HG03280 (cell line): Measurements from ENCODE around the gene CDH1.
"Not testable (repeated sequence)": the region's sequence is repeated elsewhere in the genome, so short reads cannot be mapped to it uniquely, and the experiment has no call there.

Experiments used
- ATAC-seq: cut with Tn5 transposase; IDR thresholded peaks from one replicate; pipeline ENCODE4 v1.9.1; 2021; ENCODE audit warnings: mild to moderate bottlenecking, moderate library complexity; ENCODE audit not compliant: unreplicated experiment

The CDH1 gene

DNA sequence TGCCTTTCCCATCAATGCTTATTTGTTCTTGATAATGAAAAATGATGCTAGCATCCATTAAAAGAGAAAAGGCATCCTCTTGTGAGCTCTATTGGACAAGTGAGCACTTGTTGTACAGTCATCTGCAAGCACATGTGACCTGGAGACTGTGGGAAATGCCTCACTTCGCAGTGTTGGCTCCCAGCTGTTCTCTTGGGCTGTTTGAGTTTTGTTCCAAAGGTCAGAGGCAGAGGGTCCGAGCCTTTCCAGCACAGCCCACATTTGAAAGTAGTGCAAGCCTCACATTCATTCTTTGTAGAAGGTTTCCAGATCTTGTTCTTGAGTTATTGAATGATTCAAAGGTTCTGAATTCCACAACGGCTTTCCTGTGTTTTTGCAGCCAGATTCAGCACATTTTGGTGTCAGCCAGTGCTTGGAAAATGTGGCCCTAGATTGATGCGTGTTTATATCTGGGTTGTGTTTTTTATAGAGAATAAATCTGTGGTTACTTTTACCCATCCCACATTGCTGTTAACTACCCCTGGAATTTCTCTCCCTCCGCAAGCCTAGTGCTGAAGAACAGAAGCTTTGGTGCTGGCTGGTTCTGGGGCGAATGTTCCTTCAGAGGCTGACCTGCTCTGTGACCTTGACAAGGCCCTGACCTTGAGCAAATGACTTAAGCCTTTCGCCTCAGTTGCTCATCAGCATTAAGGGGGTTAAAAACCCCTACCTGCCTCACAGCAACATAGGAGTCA, 49.8 kb downstream of the CDH1 start:
- no peak for ATAC-seq

DNA sequence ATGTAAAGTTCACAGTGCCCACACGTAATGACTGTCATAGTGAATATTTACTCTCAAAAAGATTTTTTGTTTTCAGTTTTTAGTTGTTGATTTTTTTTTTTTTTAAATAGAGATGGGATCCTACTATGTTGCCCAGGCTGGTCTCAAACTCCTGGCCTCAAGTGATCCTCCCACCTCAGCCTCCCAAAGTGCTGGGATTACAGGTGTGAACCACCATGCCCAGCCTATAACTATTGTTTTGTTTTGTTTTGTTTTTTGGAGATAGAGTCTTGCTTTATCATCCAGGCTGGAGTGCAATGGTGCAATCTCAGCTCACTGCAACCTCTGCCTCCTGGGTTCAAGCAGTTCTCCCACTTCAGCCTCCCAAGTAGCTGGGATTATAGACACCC, 50.3 kb downstream of the CDH1 start:
- ATAC-seq: not testable (repeated sequence)

GRCh38 chr16:68790130-68790761, 53.2 kb downstream of the CDH1 start:
- ATAC-seq: no peak

- no peak for ATAC-seq
Observed at GRCh38 chr16:68790944-68791343, 53.9 kb downstream of the CDH1 start.

- ATAC-seq: no peak
Observed at GRCh38 chr16:68792465-68793324, 55.6 kb downstream of the CDH1 start.

DNA sequence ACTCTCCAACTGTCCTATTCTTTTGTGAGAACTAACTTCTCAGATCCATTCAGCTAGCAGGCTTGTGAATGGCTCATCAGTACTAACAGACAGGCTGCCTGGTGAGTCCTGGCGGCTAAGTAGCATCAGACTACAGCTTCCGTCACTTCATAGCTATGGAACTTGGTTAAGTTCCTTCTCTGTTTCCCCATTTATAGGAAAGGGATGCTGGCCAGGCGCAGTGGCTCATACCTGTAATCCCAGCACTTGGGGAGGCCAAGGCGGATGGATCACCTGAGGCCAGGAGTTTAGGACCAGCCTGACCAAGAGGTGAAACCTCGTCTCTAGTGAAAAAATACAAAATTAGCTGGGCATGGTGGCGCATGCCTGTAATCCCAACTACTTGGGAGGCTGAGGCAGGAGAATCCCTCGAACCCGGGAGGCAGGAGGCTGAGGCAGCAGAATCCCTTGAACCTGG, 56.3 kb downstream of the CDH1 start:
- no peak for ATAC-seq

DNA sequence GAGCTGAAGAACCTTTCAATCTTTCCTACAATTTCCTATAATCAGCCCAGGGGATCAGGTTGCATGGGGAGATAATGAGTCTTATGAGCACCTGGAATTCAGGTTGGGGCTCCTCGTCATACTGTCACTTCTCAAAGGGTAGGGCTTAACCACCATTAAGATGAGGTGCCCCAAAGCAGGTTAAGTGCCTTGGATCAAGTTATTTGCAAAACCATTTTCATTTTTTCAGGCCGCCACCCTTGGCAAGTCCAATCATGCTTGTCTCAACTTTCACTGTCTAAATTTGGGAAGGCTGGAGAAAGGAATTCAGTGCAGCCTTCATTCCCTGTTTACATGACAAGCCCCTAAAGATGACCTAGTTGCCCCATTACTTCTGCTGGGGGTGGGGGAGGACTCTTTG, 61.3 kb downstream of the CDH1 start:
- no peak for ATAC-seq

- peak; percentile 66 for ATAC-seq
Observed at GRCh38 chr16:68800257-68800875, 63.3 kb downstream of the CDH1 start.

GRCh38 chr16:68802190-68802589, 65.1 kb downstream of the CDH1 start:
- no peak for ATAC-seq

DNA sequence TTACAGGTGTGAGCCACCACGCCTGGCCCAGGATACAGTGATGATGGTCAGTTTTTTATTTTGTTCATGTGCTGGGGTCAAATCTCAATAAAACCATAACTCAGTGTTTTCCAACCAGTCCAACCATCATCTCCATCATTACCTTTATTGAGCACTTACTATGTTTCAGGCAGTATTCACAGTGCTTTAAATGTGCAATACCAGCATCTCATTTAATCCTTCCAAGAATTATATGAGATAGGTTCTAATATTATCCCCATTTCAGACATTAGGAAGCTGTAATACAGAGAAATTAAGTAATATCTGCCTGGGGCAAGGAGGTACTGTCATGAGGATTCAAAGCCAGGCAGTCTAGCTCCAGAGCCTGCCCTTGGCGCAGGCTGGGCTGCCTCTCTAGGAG, 69.3 kb downstream of the CDH1 start:
- no peak for ATAC-seq

DNA sequence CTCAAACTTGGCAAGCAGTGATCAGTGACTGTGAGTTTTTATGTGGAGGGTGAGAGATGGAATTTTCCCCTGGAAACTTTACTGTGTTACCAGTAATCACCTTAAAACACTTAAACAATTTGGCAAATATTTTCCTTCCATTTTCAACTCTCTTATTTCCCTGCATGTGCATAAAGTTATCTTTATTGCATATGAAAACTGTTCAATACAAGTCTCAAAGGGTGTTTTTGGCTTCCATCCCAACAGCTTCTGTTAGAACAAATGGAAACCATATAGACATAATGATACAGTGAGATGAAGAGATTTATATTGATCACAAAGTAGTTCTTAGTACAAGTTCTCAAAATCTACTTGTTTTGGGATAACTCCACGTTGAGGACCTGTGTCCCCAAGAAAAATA, 69.9 kb downstream of the CDH1 start:
- ATAC-seq: no peak

- no peak for ATAC-seq
Observed at GRCh38 chr16:68814516-68814915, 77.4 kb downstream of the CDH1 start.

DNA sequence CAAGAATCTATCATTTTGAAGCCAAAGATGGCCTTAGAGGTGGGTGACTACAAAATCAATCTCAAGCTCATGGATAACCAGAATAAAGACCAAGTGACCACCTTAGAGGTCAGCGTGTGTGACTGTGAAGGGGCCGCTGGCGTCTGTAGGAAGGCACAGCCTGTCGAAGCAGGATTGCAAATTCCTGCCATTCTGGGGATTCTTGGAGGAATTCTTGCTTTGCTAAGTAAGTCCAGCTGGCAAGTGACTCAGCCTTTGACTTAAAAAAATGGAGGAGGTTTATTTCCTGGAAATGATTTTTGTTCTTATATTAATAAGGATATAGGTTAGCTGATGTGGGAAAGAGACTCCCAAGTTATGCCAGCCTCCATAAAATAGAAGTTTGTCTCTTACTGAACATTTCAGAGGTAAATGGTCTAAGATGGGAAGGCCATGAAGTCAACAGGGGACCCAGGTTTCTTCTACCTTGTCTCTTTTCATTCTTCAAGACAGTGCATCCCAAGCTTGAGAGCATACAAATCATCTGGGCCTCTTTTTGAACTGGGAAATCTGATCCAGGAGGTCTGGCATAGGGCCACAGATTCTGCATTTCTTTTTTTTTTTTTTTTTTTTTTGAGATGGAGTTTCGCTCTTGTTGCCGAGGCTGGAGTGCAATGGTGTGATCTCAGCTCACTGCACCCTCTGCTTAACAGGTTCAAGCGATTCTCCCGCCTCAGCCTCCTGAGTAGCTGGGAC, 86.5 kb downstream of the CDH1 start:
- no peak for ATAC-seq

DNA sequence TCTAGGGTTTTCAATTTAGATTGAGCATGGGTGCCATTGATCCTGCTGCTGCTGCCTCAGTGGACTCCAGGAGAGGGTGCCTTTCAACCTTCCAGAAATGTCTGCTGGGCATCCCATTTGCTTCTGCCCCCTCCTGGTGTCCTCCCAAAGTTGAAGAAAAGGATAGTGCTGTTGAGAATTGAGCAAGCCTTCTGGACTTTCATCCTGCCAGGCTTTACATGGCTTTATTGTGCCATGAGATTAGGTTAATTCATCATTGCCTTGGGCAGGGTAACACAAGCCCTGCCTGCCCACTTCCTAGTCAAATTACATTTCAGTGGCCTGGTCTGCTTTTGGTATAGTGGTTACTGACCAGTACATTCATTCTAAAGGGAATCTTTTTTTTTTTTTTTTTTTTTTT, 88.3 kb downstream of the CDH1 start:
- ATAC-seq: no peak

- no peak for ATAC-seq
Observed at GRCh38 chr16:68826652-68827051, 89.6 kb downstream of the CDH1 start.

DNA sequence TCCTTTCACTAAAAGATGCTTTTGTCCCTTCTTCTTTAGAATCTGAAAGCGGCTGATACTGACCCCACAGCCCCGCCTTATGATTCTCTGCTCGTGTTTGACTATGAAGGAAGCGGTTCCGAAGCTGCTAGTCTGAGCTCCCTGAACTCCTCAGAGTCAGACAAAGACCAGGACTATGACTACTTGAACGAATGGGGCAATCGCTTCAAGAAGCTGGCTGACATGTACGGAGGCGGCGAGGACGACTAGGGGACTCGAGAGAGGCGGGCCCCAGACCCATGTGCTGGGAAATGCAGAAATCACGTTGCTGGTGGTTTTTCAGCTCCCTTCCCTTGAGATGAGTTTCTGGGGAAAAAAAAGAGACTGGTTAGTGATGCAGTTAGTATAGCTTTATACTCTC, 96.2 kb downstream of the CDH1 start:
- no peak for ATAC-seq

DNA sequence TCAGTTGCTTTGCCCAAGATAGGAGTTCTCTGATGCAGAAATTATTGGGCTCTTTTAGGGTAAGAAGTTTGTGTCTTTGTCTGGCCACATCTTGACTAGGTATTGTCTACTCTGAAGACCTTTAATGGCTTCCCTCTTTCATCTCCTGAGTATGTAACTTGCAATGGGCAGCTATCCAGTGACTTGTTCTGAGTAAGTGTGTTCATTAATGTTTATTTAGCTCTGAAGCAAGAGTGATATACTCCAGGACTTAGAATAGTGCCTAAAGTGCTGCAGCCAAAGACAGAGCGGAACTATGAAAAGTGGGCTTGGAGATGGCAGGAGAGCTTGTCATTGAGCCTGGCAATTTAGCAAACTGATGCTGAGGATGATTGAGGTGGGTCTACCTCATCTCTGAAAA, 97.5 kb downstream of the CDH1 start:
- no peak for ATAC-seq

DNA sequence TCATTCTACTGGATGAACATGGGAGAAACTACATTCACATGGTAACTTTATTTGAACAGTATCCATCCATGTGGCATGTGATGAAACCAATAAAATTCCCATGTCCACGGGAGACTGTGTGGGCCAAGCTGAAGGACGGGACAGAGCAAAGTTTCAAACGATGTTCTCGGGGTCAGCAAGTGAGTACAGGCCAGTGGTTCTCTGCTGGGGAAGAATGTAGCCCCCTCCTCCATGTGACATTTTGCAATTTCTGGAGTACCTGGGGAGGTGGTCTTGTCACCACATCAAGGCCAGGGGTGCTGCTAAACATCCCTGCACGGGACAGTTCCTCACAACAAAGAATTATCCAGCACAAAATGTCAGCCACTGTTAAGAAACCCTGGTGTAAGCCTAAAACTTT, 98.9 kb downstream of the CDH1 start:
- no peak for ATAC-seq

- ATAC-seq: no peak
Observed at GRCh38 chr16:68839831-68840230, 102.7 kb downstream of the CDH1 start.

DNA sequence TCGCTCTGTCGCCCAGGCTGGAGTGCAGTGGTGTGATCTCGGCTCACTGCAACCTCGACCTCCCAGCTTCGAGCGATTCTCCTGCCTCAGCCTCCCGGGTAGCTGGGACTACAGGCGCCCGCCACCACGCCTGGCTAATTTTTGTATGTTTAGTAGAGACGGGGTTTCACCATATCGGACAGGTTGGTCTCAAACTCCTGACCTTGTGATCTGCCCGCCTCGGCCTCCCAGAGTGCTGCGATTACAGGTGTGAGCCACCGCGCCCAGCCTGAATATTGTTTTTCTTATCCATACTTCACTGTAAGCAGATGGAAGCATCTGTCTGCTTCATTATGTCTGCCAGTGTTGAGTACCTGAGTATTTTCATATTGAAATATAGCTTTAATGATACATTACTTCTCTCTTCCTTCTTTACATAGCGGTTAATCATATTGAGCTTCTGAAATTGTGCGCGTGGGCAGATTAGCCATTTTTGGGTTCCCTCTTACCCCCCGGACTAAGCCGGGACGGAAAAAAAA, 105.9 kb downstream of the CDH1 start:
- not testable (repeated sequence) for ATAC-seq
